ENCODE results near the gene CACNA1I. TPM values are rescaled to one million over a fixed set of nuclear protein-coding genes. Genes with fewer than 3 reads are reported as not detected.

Gene CACNA1I
- total RNA-seq, 1 experiment from 2014 or later = 0.90 TPM

GRCh38 chr22:39598017-39598965 is 27.7 kb downstream of the CACNA1I start:
- ChIA-PET POLR2A (ENCODE audit: low non-redundant PET) (no interaction called here), CTCF (no interaction called here)
- DNase-seq (ENCODE audit: low spot score) = no peak
- no peaks in the 10 kb centered on the region for H3K9me3 ChIP-seq (ENCODE audit: low read depth, low read length, poor library complexity, severe bottlenecking)
- no TSS peak for BruUV-seq (replicated peaks)
- no peaks in the 10 kb centered on the region for H3K27me3 ChIP-seq (replicated peaks; ENCODE audit: insufficient read depth, low read depth, low read length, poor library complexity)
- no peak overlapping the region for H3K4me3 ChIP-seq (ENCODE audit: low read depth, low read length, poor library complexity, severe bottlenecking)
- TF ChIP-seq CTCF (conservative IDR thresholded peaks at IDR 0.05; ENCODE audit: low read depth, low read length) (no peak), EZH2 (IDR thresholded peaks at IDR 0.05; ENCODE audit: borderline replicate concordance, low read depth, low read length, poor library complexity, severe bottlenecking) (no peak)
- no peak overlapping the region for H3K27ac ChIP-seq (ENCODE audit: low read depth, low read length, poor library complexity, severe bottlenecking)
- intact Hi-C loops (cut with micrococcal nuclease; ENCODE audit: unreplicated experiment) = no loop called here
- H3K36me3 ChIP-seq (ENCODE audit: insufficient read depth, low read length, poor library complexity, severe bottlenecking) = no peaks in the 10 kb centered on the region
- no peaks in the 10 kb centered on the region for H3K4me1 ChIP-seq (ENCODE audit: insufficient read depth, low read length, poor library complexity, severe bottlenecking)

- Histone ChIP-seq H3K27ac (ENCODE audit: low read depth, low read length, poor library complexity, severe bottlenecking) (no peak overlapping the region), H3K36me3 (ENCODE audit: insufficient read depth, low read length, poor library complexity, severe bottlenecking) (no peaks in the 10 kb centered on the region), H3K4me3 (ENCODE audit: low read depth, low read length, poor library complexity, severe bottlenecking) (no peak overlapping the region), H3K9me3 (ENCODE audit: low read depth, low read length, poor library complexity, severe bottlenecking) (no peaks in the 10 kb centered on the region), H3K4me1 (ENCODE audit: insufficient read depth, low read length, poor library complexity, severe bottlenecking) (no peaks in the 10 kb centered on the region), H3K27me3 (replicated peaks; ENCODE audit: insufficient read depth, low read depth, low read length, poor library complexity) (no peaks in the 10 kb centered on the region)
- DNase-seq (ENCODE audit: low spot score) = no peak
- POLR2A ChIA-PET (ENCODE audit: low non-redundant PET) = no interaction called here
- no TSS peak for BruUV-seq (replicated peaks)
- no peak for TF ChIP-seq CTCF (conservative IDR thresholded peaks at IDR 0.05; ENCODE audit: low read depth, low read length)
- no peak for TF ChIP-seq EZH2 (IDR thresholded peaks at IDR 0.05; ENCODE audit: borderline replicate concordance, low read depth, low read length, poor library complexity, severe bottlenecking)
- CTCF ChIA-PET = no interaction called here
- intact Hi-C loops (cut with micrococcal nuclease; ENCODE audit: unreplicated experiment) = no loop called here
Measured at GRCh38 chr22:39600491-39601179, 30.1 kb downstream of the CACNA1I start.

- DNase-seq (ENCODE audit: low spot score) = no peak
- H3K36me3 ChIP-seq (ENCODE audit: insufficient read depth, low read length, poor library complexity, severe bottlenecking) = no peaks in the 10 kb centered on the region
- no peaks in the 10 kb centered on the region for H3K27me3 ChIP-seq (replicated peaks; ENCODE audit: insufficient read depth, low read depth, low read length, poor library complexity)
- no TSS peak for BruUV-seq (replicated peaks)
- H3K4me1 ChIP-seq (ENCODE audit: insufficient read depth, low read length, poor library complexity, severe bottlenecking) = no peaks in the 10 kb centered on the region
- ChIA-PET CTCF (no interaction called here), POLR2A (ENCODE audit: low non-redundant PET) (no interaction called here)
- no peak overlapping the region for H3K27ac ChIP-seq (ENCODE audit: low read depth, low read length, poor library complexity, severe bottlenecking)
- H3K4me3 ChIP-seq (ENCODE audit: low read depth, low read length, poor library complexity, severe bottlenecking) = no peak overlapping the region
- TF ChIP-seq CTCF (conservative IDR thresholded peaks at IDR 0.05; ENCODE audit: low read depth, low read length) (no peak), EZH2 (IDR thresholded peaks at IDR 0.05; ENCODE audit: borderline replicate concordance, low read depth, low read length, poor library complexity, severe bottlenecking) (no peak)
- intact Hi-C loops (cut with micrococcal nuclease; ENCODE audit: unreplicated experiment) = no loop called here
- no peaks in the 10 kb centered on the region for H3K9me3 ChIP-seq (ENCODE audit: low read depth, low read length, poor library complexity, severe bottlenecking)
Measured at GRCh38 chr22:39601180-39601535, 30.6 kb downstream of the CACNA1I start.
